HT1080 (cell line): ENCODE results near the gene INPP4A. TPM values are rescaled to one million over a fixed set of nuclear protein-coding genes. Genes with fewer than 3 reads are reported as not detected.

Source experiments
- DNase-seq: peaks from one replicate; pipeline ENCODE4 v3.0.0-alpha.2; 2015; ENCODE audit warnings: low read depth
- total RNA-seq: library from RNA; depleted of rRNA; stranded (reverse); fragments of >200 nt; shearing (Covaris generic); gene quantifications from 2 replicates; pipeline ENCODE4 v1.2.3, GENCODE V29; 2014

INPP4A gene
- total RNA-seq, 1 experiment from 2014 or later: 18.1 TPM

- no peak for DNase-seq
These were observed 92.9 kb downstream of the INPP4A start for GRCh38 chr2:98537390-98538126.

GRCh38 chr2:98538280-98539041, 93.8 kb downstream of the INPP4A start:
- DNase-seq: no peak

GRCh38 chr2:98539056-98539735, 94.5 kb downstream of the INPP4A start:
- DNase-seq: no peak

DNA sequence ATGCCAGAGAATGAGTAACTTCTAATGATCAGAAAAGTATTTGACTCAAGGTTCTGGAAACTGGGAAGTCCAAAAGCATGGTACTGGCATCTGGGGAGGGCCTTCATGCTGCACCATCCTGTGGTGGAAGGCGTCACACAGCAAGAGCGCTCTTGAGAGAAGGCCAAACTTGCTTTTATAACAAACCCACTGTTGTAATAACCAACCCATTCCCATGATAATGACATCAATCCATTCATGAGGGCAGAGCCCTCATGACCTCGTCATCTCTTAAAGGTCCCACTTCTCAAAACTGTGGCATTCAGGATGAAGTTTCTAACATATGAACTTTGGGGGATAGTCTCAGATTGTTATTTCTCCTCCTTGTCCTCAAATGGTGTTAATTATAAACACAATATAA, 95.9 kb downstream of the INPP4A start:
- no peak for DNase-seq

GRCh38 chr2:98541489-98541888, 96.8 kb downstream of the INPP4A start:
- DNase-seq: no peak

- DNase-seq: no peak
These were observed 97.2 kb downstream of the INPP4A start for GRCh38 chr2:98541906-98542305.

GRCh38 chr2:98543214-98543613, 98.6 kb downstream of the INPP4A start:
- DNase-seq: no peak

DNA sequence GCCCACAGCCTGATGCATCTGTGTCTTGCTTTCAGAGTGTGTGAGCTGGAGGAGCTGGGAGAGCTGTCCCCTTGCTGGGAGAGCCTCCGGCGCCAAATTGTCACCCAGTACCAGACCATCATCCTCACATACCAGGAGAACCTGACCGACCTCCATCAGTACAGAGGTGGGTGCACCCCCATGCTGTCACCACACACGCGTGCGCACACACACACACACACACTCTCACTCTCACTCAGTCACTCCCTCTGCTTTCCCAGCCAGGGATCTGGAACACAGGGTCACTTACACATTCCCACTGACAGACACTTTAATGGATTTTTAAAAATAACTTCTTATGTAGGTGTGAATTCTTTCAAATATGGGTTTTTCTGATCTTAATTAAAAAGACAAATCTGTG, 99.2 kb downstream of the INPP4A start:
- no peak for DNase-seq

- no peak for DNase-seq
These were observed 100.9 kb downstream of the INPP4A start for GRCh38 chr2:98545591-98545990.

- no peak for DNase-seq
These were observed 101.5 kb downstream of the INPP4A start for GRCh38 chr2:98546186-98546585.

- DNase-seq: peak; percentile 29
These were observed 102.6 kb downstream of the INPP4A start for GRCh38 chr2:98547092-98547790.

DNA sequence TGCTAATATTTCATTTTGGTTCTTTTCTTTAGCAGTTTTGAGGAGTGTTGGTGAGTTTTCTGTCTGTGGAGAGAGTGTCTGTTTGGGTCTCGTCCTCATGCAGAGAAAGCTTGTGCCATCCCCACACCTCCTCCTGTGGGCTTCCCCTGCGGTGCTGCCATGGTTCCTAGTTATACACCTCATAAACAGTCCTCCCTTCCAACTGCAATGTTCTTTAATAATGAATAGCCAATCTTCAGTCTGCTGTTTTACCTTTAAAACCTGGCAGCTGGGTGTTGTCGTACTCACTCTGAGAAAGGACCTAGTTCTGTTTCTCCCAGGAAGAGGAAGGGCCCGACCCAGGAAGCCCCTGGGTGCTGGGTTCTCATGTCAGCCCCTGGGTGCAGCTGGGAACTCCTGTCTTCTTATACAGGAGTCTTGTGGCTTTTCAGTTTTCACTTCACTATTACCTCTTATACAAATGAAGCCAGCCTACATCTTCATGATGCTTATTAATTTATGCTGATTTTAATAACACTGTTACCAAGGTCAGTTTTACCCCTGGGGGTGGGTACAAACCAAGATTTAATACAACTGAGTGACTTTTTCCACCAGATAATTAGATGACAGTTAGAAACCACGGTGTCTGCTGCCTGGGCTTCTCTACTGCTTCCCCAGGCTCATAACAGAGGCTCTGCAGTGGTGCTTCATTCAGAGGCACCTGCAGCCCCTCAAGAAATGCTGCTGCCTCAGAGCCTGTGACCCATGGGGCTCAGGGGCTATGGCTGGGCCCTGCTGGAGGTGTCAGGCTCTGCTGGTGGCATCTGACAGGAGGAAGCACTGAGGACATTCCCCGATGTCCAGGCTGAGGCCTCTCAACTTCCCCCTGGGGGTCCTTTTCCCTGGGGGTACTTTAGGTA, 104.5 kb downstream of the INPP4A start:
- DNase-seq: no peak

- no peak for DNase-seq
These were observed 105.5 kb downstream of the INPP4A start for GRCh38 chr2:98550165-98550564.

- no peak for DNase-seq
These were observed 106.7 kb downstream of the INPP4A start for GRCh38 chr2:98551316-98551715.

DNA sequence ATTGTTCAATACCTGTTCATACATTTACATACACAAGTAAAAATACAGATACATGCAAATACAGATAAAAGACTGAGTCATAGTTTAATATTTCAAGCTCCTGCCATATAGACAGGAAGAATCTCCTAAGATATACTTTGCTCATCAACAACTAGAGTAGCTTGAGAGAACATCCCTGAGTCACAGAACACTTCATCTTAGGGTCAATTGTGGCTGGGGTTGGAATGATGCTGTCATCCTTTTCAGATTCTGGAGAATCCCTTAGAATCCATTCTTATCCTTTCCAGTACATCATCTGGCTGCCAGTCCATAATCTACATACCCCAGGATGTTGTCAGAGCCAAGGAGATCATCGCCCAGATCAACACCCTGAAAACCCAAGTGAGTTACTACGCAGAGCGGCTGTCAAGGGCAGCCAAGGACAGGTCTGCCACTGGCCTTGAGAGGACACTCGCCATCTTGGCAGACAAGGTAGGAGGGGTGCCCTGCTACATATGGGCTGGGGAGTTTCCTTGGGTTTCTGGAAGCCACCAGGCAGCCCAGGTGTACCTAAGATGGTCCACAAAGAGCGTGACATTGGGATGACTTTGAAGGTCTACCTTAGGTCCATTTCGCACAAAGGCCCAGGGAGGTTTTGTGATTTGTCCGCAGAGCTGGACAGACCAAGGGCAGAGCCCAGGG, 108.0 kb downstream of the INPP4A start:
- DNase-seq: peak; percentile 36

- no peak for DNase-seq
These were observed 109.6 kb downstream of the INPP4A start for GRCh38 chr2:98554116-98554861.

DNA sequence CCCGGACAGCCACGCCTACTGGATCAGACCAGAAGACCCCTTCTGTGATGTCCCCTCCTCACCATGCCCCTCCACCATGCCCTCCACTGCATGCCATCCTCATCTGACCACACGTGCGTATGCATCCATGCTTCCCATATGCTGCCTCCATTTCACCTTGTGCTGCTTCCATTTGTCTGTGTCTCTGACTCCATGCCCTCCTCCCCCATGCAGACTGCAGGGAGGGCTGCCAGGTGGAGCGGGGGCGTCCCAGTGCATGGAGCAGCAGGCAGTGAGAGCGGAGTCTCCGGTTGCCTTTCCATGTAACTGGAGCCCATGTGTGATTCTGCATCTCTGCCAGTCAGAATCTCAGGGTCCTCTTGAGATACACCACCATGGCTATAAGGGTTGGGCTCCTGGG, 111.0 kb downstream of the INPP4A start:
- DNase-seq: no peak

- DNase-seq: no peak
These were observed 111.8 kb downstream of the INPP4A start for GRCh38 chr2:98556344-98557033.
